ENCODE data around the gene RNPEP.

DNA sequence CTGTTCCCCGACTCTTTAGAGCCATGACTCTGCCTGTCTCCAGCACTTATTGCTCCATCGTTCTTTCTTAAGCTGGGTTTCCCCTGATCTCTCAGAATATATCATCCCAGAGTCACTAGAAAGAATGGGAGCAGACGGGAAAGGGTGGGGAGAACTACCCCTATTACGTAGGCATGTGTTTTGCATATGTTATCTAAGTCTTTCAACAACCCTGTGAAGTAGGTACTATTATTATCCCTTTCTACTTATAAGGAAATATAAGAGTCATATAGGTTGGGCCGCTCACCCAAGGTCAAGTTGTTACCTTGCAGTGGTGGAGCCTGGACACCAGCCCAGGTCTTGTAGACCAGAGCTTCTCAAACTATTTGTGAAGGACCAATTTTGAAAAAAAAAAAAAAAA, 66.7 kb downstream of the RNPEP start:
- TF ChIP-seq CTCF (IDR thresholded peaks at IDR 0.05) (no peak), POLR2AphosphoS5 (IDR thresholded peaks at IDR 0.05) (no peak), POLR2A (IDR thresholded peaks at IDR 0.05) (no peak)

All from breast epithelium (tissue), 3 donors.